ENCODE data around the gene COPG2.

DNA sequence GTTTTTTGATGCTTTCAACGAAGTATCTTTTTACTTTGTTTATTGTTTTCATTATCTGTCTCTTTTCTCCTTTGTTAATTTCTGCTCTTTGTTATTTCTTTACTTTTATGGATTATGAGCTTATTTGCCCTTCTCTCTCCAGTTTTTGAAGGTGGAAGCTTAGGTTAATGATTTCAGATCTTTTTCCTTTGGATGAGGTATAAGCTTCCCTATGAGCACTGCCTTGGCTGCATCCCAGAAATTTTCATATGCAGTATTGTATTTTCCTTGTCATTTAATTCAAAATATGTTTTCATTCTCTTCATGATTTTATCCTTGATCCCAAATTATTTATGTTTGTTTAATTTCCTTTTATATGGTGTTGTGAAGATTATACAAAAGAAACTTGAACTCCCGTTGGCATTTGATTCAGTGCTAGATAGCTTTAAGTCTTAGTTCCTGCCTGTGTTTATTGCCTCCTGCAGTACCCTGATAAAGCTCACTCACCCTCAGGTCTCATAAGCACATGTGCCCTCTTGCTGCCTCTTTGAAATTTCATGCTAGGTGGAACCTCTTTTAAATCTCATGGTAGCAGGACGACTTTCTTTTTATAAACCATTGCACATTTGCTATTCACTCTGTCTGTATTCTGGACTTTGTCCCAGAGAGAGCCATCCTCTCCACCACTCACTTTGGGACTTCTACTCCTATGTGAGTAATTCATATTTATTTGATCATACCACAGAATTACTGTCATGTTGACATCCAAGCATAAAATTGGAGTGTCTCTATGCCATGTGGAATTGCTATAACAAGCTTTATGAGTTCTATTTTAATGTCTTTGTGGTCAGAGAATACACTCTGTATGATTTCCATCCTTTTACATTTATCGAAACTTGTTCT lies 204.8 kb downstream of the COPG2 start:
- TF ChIP-seq CTCF (IDR thresholded peaks at IDR 0.05; ENCODE audit: poor library complexity), result no peak
- TF ChIP-seq EZH2phosphoT487 (IDR thresholded peaks at IDR 0.05; ENCODE audit: low read depth, severe bottlenecking, unreplicated experiment), result no peak

All from hepatocyte (in vitro differentiated cells).